Inferior parietal cortex (tissue), 1 donor: Measurements from ENCODE around the gene SLC11A1.
A peak's percentile ranks its signal among the peaks of the same experiment; 100 is the strongest.

Source experiments
- DNase-seq: peaks from one replicate; pipeline ENCODE4 v3.0.0-alpha.2; 2016; ENCODE audit errors: extremely low spot score

Gene SLC11A1

DNA sequence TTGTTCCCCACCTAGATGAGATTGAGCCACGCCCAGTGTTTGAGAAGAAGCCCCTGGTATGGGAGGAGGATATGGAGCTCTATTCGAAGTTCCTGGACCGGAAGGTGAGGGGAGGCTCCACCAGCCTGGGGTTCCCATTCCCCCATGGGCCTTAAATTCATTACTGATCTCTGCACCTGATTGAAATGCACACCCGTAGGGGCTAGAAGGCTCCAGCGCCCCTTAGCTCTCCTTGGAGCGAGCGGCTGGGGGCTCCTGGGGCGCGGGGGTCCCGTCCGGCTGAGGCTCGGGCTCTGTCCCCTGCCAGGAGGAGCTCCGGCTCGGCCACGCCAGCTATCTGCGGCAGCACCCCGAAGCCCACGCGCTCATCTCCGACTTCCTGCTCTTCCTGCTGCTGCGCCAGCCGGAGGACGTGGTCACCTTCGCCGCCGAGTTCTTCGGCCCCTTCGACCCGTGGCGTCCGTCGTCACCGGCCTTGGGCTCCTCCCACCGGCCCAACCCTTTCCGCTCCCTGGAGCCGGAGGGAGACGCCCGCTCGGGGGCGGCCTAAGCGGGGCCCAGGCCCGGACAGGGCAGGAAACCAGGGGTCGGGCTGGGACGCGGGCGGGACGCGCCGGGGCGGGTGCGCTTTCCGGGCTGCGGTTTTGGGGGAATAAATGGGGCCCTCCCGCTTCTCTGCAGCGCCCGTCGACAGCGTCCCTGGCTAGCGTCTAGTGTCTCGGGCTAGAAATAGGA lies 14.5 kb upstream of the SLC11A1 start:
- DNase-seq, result peak; percentile 56

- DNase-seq, result no peak
Measured at GRCh38 chr2:218368150-218368528, 13.9 kb upstream of the SLC11A1 start.

- DNase-seq, result no peak
Measured at GRCh38 chr2:218368621-218369153, 13.4 kb upstream of the SLC11A1 start.

DNA sequence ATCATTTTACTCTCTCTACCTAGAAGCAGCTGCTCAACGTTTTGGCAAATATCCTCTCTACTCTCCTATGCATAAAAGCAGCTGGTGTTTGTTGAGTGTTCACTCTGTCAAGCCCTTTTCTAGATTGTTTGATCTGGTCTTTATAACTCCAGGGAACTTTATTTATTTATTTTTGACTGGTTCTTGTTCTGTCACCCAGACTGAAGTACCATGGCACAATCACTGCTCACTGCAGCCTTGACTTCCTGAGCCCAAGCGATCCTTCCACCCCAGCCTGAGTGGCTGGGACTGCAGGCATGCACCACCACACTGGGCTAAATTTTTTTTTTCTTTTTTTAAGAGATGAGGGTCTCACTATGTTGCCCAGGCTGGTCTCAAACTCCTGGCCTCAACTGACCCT lies 12.7 kb upstream of the SLC11A1 start:
- no peak for DNase-seq

DNA sequence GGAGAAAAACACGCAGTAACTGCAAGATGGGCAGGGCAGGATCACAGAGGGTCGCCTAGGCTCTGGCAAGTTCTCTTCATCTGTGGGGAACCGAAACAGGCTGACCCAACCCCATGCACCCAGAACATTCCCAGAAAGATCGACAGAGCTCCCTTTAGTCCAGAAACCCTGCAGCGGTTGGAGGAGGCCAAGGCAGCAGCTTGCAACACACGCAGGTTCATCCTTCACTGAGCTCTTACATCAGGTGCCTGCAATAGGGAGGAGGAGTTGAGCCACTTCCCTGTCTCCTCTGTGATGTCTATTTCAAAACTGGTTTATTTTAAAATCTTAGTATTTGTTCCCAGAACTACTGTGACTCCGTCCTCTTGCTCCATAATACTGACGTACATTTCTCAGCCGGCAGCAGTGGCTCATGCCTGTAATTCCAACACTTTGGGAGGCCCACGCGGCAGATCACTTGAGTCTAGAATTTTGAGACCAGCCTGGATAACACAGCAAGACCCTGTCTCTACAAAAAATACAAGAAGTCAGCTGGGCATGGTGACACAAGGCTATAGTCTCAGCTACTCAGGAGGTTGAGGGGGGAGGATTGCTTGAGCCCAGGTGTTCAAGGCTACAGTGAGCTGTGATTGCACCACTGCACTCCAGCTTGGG lies 11.5 kb upstream of the SLC11A1 start:
- DNase-seq, result no peak

GRCh38 chr2:218371983-218372350 lies 10.1 kb upstream of the SLC11A1 start:
- DNase-seq, result no peak

DNA sequence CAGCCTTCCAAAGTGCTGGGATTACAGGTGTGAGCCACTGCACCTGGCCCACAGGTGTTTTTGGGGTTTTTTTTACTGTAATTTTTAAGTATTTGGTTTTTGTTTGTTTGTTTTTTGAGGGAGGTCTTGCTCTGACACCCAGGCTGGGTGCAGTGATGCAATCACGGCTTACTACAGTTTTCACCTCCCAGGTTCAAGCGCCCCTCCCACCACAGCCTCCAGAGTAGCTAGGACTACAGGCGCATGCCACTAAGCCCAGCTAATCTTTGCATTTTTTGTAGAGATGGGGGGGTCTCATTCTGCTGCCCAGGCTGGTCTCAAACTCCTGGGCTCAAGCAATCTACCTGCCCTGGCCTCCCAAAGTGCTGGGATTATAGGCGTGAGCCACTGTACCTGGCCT lies 7.3 kb upstream of the SLC11A1 start:
- no peak for DNase-seq

- DNase-seq, result no peak
Measured at GRCh38 chr2:218375212-218375611, 6.9 kb upstream of the SLC11A1 start.

DNA sequence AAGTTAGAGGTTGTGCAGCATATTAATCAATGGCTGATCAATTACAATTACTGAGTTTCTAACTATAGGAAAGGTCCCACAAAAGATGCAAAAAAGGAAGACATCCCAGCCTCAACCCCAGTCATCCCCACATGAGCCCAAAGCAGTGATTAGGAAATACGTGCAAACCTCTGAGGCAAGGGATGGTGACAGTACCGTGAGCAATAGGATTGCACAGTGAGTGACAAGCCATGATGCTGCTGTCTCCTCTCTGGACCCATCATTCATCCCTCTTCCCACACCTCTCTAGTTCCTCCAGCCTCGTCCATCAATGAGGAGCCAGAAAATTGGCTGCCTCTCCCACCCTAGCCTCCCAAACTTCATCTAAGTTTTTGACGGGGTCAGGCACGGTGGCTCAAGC lies 4.0 kb upstream of the SLC11A1 start:
- DNase-seq, result no peak

GRCh38 chr2:218382785-218383184 lies 712 bp downstream of the SLC11A1 start:
- DNase-seq, result no peak

- DNase-seq, result no peak
Measured at GRCh38 chr2:218383892-218384519, 1.9 kb downstream of the SLC11A1 start.

DNA sequence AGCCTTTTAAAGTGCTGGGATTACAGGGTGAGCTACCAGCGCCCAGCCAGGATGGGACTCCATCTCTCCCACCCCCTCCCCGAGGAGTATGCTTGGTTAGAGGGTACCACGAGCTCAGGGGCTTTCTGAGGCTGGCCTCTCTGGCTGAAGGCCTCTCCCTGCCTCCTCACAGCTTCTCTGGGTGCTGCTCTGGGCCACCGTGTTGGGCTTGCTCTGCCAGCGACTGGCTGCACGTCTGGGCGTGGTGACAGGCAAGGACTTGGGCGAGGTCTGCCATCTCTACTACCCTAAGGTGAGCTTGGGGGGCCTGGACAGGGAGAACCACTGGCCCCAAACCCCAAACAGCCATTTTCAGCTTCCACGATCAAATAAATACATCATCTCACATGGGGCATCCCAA lies 2.9 kb downstream of the SLC11A1 start:
- no peak for DNase-seq

DNA sequence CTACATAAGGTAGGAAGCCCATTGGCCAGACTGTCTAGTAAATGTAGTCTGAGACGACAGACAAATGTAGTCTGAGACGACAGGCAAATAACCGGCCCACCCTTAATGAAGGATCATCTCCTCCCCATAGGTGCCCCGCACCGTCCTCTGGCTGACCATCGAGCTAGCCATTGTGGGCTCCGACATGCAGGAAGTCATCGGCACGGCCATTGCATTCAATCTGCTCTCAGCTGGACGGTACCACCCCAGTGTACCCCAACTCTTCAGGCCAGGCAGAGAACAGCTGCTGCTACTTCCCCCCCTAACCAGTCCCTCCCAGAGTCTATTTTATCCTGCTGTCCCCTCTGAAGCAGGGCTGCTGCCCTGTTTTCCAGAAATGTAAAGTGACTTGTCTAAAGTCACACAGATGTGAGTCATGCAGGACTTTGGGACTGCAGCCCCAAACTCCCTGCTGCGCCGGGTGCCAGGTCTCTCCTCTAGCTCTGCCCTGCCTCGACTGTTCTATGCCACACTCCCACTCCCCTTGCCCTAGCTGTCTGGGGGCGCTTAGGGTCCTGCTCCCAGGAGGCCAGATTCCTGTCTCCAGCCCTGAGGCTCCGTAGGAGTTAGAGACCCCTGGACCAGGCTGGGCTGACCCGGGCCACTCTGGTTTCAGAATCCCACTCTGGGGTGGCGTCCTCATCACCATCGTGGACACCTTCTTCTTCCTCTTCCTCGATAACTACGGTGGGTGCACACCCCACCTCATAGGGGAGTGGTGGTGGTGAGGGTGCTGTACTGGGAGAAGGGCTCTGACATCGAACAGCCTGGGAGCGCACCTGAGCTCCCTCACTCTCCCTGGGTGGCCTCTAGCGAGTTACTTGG lies 4.7 kb downstream of the SLC11A1 start:
- DNase-seq, result no peak

- no peak for DNase-seq
Measured at GRCh38 chr2:218387369-218388194, 5.5 kb downstream of the SLC11A1 start.

- no peak for DNase-seq
Measured at GRCh38 chr2:218389333-218390150, 7.5 kb downstream of the SLC11A1 start.

- no peak for DNase-seq
Measured at GRCh38 chr2:218391202-218391601, 9.1 kb downstream of the SLC11A1 start.

DNA sequence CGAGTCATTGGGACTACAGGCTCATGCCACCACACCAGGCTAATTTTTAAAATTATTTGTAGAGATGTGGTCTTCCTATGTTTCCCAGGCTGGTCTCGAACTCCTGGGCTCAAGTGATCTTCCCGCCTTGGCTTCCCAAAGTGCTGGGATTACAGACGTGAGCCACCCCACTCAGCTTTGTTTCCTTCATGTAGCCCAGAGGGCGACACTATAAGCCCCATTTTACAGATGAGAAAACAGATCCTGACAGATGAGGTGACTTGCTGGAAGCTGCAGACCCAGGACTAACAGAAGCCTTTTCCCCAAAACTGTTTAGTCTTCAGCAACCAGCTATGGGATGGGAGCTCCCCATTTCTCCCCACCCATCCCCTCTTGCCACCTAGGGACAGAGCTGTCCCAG lies 10.4 kb downstream of the SLC11A1 start:
- no peak for DNase-seq

DNA sequence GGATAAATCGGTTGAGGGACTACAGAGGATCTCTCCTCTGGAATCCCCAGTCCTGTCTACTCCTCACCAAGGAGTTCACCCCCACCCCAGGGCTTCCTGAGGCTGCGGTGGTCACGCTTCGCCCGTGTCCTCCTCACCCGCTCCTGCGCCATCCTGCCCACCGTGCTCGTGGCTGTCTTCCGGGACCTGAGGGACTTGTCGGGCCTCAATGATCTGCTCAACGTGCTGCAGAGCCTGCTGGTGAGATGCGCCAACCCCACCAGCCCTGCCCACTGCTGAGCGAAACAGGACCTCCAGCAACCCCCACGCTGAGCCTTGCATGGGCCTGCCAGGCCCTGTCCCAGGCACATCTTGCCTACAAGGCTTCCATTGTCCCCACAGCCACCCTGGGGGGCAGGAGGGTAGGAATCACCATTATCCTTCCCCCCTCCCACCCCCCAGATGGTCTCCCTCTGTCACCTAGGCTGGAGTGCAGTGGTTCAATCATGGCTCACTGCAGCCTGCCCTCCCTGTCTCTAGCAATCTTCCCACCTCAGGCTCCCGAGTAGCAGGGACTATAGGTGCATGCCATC lies 10.9 kb downstream of the SLC11A1 start:
- no peak for DNase-seq

DNA sequence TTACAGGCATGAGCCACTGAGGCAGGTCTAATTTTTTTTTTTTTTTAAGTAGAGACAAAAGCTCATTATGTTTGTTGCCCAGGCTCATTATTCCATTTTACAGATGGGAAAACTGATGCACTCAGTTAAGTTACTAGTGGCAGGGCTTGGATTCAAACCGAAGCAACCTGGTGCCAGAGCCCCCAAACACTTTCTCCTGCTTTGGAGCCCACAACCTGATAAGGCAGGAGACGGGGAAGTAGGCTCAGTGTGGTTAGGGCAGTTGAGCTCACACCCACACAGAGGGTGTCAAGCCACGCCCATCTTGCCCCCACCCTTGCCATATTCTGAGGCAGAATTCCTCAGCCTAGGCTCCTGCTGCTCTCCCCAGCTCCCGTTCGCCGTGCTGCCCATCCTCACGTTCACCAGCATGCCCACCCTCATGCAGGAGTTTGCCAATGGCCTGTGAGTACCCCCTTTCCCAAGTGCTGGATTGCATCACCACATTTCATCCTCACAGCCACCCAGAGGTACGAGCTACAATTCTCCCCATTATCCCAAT lies 11.7 kb downstream of the SLC11A1 start:
- DNase-seq, result no peak
